ENCODE measurements around the gene BICD2.

DNA sequence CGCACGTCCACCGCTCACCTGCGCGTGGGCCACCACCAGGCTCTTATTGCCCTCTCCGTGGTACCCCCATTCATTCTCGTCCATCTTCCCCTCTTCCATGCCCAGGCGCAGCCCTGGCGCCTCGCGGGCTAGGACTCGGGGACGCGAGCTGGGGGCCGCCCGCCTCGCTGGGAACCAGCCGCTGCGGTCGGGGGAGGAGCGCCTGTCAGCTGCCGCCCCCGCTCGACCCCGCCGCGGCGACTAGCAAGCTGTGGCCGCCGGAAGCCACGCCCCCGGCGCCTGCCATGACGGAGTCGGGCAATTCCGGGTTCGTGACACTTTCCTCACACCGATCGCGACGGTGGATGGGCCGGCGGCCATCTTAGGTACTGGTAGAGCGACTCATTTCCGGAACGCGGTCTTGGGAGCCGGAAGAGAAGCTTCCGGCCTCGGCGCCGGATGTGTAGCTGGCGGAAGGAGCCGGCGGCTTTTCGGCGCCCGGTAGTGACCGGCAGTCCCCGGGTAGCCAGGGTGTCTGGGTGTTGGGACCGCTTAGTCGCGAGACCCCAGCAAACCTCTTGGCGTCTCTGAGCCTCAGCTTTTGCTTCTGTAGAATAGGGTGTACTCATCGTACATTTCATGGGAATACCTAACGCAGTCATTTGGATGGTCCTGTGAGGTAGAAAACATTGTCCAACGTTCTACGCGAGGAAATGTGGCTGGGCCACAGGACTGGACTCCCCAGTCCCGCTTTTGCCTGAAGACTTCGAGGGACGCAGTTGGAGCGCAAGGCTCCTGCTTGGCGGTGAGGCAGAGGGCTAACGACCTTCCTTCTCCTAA is 94.5 kb downstream of the BICD2 start, which contains the start of gene IPPK:
- TF ChIP-seq, protein P1, sequence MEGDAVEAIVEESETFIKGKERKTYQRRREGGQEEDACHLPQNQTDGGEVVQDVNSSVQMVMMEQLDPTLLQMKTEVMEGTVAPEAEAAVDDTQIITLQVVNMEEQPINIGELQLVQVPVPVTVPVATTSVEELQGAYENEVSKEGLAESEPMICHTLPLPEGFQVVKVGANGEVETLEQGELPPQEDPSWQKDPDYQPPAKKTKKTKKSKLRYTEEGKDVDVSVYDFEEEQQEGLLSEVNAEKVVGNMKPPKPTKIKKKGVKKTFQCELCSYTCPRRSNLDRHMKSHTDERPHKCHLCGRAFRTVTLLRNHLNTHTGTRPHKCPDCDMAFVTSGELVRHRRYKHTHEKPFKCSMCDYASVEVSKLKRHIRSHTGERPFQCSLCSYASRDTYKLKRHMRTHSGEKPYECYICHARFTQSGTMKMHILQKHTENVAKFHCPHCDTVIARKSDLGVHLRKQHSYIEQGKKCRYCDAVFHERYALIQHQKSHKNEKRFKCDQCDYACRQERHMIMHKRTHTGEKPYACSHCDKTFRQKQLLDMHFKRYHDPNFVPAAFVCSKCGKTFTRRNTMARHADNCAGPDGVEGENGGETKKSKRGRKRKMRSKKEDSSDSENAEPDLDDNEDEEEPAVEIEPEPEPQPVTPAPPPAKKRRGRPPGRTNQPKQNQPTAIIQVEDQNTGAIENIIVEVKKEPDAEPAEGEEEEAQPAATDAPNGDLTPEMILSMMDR (IDR thresholded peaks at IDR 0.05), result no peak
- TF ChIP-seq EZH2 (IDR thresholded peaks at IDR 0.05; ENCODE audit: borderline replicate concordance, insufficient read depth, low read depth, low read length, poor library complexity, severe bottlenecking), result no peak
